22Rv1 (cell line): ENCODE measurements around the gene MRPS23.

Source experiments
- H3K27ac ChIP-seq: fragments of 450-650 bp; 2 replicates; pipeline ENCODE4 v1.5.1; 2017
- ZFX ChIP-seq: fragments of 450-650 bp; IDR thresholded peaks from 2 replicates; pipeline ENCODE4 v1.6.1; 2017; ENCODE audit warnings: antibody characterized with exemption, borderline replicate concordance
- TF ChIP-seq, protein P1 (sequence below): fragments of 450-650 bp; IDR thresholded peaks from 2 replicates; pipeline ENCODE4 v1.5.1; 2017; ENCODE audit warnings: mild to moderate bottlenecking

MRPS23 gene

DNA sequence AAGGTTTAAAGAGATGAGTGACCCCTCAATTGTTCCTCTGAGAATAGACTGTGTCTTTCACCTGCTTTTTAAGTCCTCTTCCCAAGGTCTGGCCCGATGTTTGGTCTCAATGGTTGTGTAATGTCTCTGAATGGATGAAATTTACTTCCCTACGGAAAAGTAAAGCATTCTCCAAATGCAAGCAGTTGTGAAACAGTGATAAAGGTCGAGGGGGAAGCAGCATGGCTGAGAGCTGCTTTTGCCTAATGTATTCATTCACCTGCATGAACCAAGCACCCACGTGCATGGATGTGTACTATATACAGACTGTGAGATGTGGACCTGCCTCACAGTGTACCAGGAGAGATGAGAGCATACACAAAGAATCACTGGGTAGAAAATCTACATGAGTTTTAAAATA is 11.4 kb downstream of the MRPS23 start:
- TF ChIP-seq, protein P1, sequence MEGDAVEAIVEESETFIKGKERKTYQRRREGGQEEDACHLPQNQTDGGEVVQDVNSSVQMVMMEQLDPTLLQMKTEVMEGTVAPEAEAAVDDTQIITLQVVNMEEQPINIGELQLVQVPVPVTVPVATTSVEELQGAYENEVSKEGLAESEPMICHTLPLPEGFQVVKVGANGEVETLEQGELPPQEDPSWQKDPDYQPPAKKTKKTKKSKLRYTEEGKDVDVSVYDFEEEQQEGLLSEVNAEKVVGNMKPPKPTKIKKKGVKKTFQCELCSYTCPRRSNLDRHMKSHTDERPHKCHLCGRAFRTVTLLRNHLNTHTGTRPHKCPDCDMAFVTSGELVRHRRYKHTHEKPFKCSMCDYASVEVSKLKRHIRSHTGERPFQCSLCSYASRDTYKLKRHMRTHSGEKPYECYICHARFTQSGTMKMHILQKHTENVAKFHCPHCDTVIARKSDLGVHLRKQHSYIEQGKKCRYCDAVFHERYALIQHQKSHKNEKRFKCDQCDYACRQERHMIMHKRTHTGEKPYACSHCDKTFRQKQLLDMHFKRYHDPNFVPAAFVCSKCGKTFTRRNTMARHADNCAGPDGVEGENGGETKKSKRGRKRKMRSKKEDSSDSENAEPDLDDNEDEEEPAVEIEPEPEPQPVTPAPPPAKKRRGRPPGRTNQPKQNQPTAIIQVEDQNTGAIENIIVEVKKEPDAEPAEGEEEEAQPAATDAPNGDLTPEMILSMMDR = no peak
- no peak for TF ChIP-seq ZFX
- no peak overlapping the region for H3K27ac ChIP-seq

GRCh38 chr17:57835333-57835900 is 14.4 kb downstream of the MRPS23 start:
- TF ChIP-seq ZFX = no peak
- TF ChIP-seq, protein P1 = no peak
- H3K27ac ChIP-seq = no peak overlapping the region

GRCh38 chr17:57834146-57834741 is 15.6 kb downstream of the MRPS23 start:
- TF ChIP-seq, protein P1 = no peak
- TF ChIP-seq ZFX = no peak
- H3K27ac ChIP-seq = no peak overlapping the region

DNA sequence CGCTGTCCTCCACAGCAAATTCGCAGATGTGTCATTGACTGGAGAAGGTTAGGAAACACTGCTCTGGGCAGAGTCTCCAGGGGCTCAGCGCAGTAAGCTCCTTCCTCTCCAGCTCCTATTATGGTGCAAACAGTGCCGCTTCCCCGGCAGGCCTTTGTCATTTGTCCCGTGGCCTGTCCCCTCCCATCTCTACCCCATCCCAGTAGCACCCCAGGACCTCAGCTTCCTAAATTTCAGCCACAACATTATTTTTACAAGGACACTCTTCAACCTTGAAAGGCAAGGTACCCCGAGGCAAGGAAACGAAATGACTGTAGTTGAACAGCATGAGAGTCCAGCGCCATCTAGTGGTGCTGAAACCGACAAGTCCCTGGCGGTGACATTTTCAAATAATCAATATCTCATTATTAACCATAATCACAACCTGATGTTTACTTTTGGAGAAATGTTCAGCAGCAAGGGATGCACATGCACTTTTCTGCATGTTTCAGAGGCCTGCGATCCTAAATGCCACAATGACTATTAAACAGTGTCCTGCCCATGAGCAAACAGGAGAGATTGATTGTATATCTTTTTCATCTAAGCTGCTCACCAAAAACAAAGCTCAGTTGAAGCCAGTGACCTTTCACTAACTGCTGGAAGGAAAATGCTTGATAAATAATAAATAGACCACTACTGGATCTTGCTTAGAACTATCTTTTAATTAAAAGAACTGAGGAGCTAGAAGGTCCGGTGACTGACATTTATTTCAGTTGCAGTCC is 16.5 kb downstream of the MRPS23 start:
- TF ChIP-seq ZFX = no peak
- TF ChIP-seq, protein P1 = peak; percentile 95
- no peak overlapping the region for H3K27ac ChIP-seq

DNA sequence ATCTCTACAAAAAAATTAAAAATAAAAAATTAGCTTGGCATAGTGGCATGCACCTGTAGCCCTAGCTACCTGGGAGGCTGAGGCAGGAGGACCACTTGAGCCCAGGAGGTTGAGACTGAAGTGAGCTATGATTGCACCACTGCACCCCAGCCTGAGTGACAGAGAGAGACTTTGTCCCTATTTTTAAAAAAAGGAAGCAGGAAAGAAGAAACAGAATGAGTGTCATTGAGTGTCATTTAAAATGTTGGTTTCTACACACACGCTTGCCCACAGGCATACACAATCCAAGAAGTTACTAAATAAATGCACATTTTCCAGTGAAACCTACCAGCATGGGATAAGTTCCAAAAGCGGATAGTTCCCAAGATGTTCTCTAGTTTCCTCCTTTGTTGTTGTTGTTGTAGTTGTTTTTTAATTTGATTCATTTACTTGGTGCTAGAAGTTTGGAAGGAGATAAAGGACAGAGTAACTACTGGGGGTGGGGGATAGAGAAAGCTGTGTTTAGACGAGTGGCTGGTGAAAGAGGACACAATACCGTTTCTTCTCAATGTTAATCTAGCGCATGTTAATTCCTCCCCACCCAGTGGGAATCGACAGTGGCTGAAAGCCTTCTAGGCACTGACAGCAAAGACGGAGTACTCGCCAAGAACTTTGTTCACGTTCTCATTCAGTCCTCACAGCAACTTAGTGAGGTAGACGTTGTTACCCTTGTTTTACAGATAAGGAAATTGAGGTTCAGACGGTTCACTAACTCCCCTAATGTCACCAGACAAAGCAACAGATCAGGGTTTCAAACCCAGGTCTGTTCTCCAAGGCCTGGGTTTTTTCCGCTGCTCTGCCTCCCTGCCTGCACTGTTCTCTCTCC is 17.3 kb downstream of the MRPS23 start:
- no peak overlapping the region for H3K27ac ChIP-seq
- TF ChIP-seq, protein P1 = no peak
- TF ChIP-seq ZFX = no peak

GRCh38 chr17:57830880-57831279 is 19.0 kb downstream of the MRPS23 start:
- no peak overlapping the region for H3K27ac ChIP-seq
- no peak for TF ChIP-seq ZFX
- TF ChIP-seq, protein P1 = no peak
